ENCODE results near the gene STRN3.

- TF ChIP-seq CTCF (IDR thresholded peaks at IDR 0.05): peak in 5 of 6 experiments; percentile 26 to 41 (median 31)
- no peak for TF ChIP-seq POLR2AphosphoS5 (IDR thresholded peaks at IDR 0.05)
Observed at GRCh38 chr14:30874120-30874998, 151.8 kb downstream of the STRN3 start, which contains the start of gene COCH.
